IPS-NIHi7 (cell line): Measurements from ENCODE around the gene TTC23.

Experiments
- DNase-seq: peaks from one replicate; pipeline ENCODE4 v3.0.0; 2012; ENCODE audit warnings: mixed read lengths; ENCODE audit errors: extremely low spot score

Gene TTC23

GRCh38 chr15:99137877-99138276 lies 111.5 kb downstream of the TTC23 start:
- DNase-seq = no peak

GRCh38 chr15:99137111-99137546 lies 112.3 kb downstream of the TTC23 start:
- no peak for DNase-seq

GRCh38 chr15:99135194-99135593 lies 114.2 kb downstream of the TTC23 start:
- DNase-seq = no peak

GRCh38 chr15:99134317-99134821 lies 115.0 kb downstream of the TTC23 start:
- no peak for DNase-seq

- no peak for DNase-seq
Measured at GRCh38 chr15:99132634-99133287, 116.6 kb downstream of the TTC23 start.

- DNase-seq = no peak
Measured at GRCh38 chr15:99132122-99132521, 117.3 kb downstream of the TTC23 start.

GRCh38 chr15:99131441-99132023 lies 117.8 kb downstream of the TTC23 start:
- no peak for DNase-seq

GRCh38 chr15:99130765-99131440 lies 118.5 kb downstream of the TTC23 start:
- DNase-seq = no peak

- no peak for DNase-seq
Measured at GRCh38 chr15:99130314-99130713, 119.1 kb downstream of the TTC23 start.

GRCh38 chr15:99129644-99130043 lies 119.7 kb downstream of the TTC23 start:
- DNase-seq = no peak

- DNase-seq = no peak
Measured at GRCh38 chr15:99128411-99128810, 121.0 kb downstream of the TTC23 start.

- DNase-seq = no peak
Measured at GRCh38 chr15:99127773-99128172, 121.6 kb downstream of the TTC23 start.

GRCh38 chr15:99126930-99127329 lies 122.5 kb downstream of the TTC23 start:
- no peak for DNase-seq

GRCh38 chr15:99126131-99126588 lies 123.2 kb downstream of the TTC23 start:
- DNase-seq = no peak

- DNase-seq = no peak
Measured at GRCh38 chr15:99125061-99125891, 124.1 kb downstream of the TTC23 start.

GRCh38 chr15:99124641-99125040 lies 124.7 kb downstream of the TTC23 start:
- DNase-seq = no peak

- DNase-seq = peak; percentile 62
Measured at GRCh38 chr15:99123713-99124451, 125.5 kb downstream of the TTC23 start.

GRCh38 chr15:99122831-99123712 lies 126.3 kb downstream of the TTC23 start:
- no peak for DNase-seq

GRCh38 chr15:99121691-99122410 lies 127.5 kb downstream of the TTC23 start:
- no peak for DNase-seq
